GM06990 (cell line): ENCODE measurements around the gene RNF217.

ENCODE experiments used
- DNase-seq: peaks from one replicate; pipeline ENCODE4 v3.0.0-alpha.2; 2011; ENCODE audit not compliant: insufficient read length; ENCODE audit errors: extremely low read depth
- H3K27me3 ChIP-seq: replicated peaks from 2 replicates; pipeline ENCODE4 v1.6.0; 2011; ENCODE audit warnings: low read length; ENCODE audit not compliant: control insufficient read depth, insufficient read depth
- H3K36me3 ChIP-seq: 2 replicates; pipeline ENCODE4 v1.5.1; 2011; ENCODE audit warnings: low read length; ENCODE audit not compliant: control insufficient read depth, insufficient read depth
- H3K4me3 ChIP-seq: replicated peaks from 2 replicates; pipeline ENCODE4 v1.5.1; 2011; ENCODE audit warnings: low read depth, mild to moderate bottlenecking, control low read depth, low read length
- TF ChIP-seq, protein P1 (sequence below): IDR thresholded peaks from 2 replicates; pipeline ENCODE4 v1.5.1; 2011; ENCODE audit warnings: low read length, control low read depth, mild to moderate bottlenecking, inconsistent platforms; ENCODE audit not compliant: insufficient read depth, poor library complexity, severe bottlenecking

RNF217 gene

DNA sequence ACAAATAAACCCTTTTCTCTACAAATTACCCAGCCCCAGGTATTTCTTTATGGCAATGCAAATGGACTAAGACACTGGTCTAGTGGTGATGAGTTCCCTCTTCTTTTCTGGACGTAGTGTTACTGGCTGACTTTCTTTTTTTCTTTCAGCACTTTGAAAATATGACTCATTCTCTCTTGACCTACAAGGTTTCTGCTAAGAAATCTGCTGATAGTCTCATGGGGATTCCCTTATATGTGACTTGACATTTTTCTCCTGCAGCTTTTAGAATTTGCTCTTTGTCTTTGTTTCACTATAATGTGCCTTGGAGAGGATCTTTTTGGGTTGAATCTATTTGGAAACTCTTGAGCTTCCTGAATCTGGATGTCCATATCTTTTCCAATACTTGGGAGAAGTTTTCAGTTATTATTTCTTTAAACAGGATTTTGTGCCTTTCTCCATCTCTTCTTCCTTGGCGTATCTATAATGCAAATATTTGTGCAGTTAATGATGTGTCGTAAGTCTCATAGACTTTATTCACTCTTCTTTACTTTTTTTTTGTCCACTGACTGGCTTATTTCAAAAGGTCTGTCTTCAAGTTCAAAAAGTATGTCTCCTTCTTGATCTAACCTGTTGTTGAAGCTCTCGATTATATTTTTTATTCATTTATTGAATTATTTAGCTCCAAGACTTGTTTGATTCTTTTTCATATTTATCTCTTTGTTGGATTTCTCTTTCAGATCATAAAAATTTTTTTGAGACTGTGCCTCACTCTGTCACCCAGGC, 149.2 kb downstream of the RNF217 start:
- Histone ChIP-seq H3K36me3 (no peaks in the 10 kb centered on the region), H3K27me3 (no peaks in the 10 kb centered on the region), H3K4me3 (no peak overlapping the region)
- TF ChIP-seq, protein P1, sequence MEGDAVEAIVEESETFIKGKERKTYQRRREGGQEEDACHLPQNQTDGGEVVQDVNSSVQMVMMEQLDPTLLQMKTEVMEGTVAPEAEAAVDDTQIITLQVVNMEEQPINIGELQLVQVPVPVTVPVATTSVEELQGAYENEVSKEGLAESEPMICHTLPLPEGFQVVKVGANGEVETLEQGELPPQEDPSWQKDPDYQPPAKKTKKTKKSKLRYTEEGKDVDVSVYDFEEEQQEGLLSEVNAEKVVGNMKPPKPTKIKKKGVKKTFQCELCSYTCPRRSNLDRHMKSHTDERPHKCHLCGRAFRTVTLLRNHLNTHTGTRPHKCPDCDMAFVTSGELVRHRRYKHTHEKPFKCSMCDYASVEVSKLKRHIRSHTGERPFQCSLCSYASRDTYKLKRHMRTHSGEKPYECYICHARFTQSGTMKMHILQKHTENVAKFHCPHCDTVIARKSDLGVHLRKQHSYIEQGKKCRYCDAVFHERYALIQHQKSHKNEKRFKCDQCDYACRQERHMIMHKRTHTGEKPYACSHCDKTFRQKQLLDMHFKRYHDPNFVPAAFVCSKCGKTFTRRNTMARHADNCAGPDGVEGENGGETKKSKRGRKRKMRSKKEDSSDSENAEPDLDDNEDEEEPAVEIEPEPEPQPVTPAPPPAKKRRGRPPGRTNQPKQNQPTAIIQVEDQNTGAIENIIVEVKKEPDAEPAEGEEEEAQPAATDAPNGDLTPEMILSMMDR: no peak
- DNase-seq: no peak

DNA sequence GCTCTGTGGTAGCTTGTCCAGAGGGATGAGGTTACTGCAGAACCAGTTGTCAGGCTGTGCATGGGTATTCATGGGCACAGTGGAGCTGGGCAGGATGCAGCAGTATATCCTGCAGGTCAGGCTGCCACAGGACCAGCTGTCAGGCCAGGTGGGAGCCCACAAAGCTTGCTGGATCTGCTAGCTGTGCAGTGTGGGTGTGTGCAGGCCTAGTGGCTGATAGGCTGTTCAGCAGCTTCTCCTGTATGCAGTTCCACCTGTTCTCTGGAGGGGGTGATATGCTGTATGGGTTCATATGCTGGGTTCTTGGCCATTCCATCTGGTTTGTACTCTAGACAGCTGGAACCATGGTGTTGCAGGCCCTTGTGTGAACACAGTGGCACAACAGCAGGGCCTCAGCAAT, 150.7 kb downstream of the RNF217 start:
- no peak for DNase-seq
- H3K27me3 ChIP-seq: no peaks in the 10 kb centered on the region

DNA sequence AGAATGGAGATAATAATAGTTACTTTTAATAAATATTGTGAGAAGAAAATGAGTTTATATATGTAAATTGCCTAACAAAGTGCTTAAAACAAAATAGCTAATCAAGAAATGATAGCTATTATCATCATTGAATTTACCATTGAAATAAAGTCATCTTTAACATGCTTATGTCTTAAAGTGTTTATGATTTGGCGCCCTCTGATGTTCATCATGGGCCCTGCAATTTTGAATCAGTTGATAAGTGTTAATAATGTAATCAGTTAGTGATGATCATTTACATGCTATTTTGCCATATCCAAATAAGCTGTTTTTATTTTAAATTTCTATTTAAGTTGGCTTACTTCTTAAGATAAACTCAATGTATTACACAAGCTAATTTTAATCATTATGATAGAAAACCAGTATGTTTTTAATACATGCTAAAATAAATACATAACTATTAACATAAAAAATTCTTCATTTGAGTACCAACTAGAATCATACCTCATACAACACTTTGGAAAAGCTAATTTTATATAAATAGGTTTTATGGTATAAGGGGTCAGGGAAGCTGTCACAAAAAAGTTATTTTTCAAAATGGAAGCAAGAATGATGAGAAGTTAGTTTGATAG, 152.1 kb downstream of the RNF217 start:
- no peaks in the 10 kb centered on the region; the same call in 1 of the 2 replicates for H3K27me3 ChIP-seq
- no peak overlapping the region for H3K4me3 ChIP-seq
- H3K36me3 ChIP-seq: no peaks in the 10 kb centered on the region
- TF ChIP-seq, protein P1: peak; percentile 63
- no peak for DNase-seq

More for the DNA sequence above, 150.7 kb downstream of the RNF217 start:
- TF ChIP-seq, protein P1: no peak
- Histone ChIP-seq H3K36me3 (no peaks in the 10 kb centered on the region), H3K4me3 (no peak overlapping the region)

DNA sequence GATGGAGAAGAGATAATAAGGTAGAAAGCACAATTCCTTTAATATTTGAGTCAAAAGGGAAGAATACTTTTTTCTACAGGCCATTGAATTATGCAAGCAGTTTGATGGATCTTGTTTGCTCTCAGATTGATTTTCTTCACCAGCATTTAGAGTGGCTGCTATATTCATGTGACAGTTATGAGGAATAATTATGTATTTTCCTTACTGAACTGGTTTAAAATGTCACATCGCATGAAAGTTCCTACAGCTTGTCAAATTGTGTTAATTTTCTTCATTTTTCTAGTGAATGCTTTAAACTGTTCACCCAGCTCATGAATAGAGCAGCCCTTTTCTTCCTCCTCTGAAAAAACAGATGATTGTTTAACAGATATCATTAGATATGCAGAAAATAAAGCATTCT, 153.9 kb downstream of the RNF217 start:
- TF ChIP-seq, protein P1: no peak
- DNase-seq: no peak
- Histone ChIP-seq H3K4me3 (no peak overlapping the region), H3K36me3 (no peaks in the 10 kb centered on the region), H3K27me3 (no peaks in the 10 kb centered on the region; the same call in 1 of the 2 replicates)

DNA sequence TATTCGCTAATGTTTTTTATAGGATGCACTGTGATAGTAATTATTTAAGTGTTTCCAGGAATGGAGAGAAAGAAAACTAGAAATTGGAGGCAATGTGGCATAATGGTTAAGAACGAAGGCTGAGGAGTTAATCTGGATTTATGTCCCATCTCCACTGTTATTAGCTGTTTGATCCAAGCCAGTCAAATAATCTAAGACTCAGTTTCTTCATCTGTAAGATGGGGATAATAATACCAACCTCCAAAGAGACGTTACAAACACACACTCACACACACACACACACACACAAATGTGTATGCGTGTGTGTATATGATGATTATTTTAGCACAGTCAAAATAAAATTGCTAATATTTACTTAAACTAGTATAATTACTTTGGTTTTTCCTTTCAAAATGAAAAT, 154.5 kb downstream of the RNF217 start:
- no peak overlapping the region for H3K4me3 ChIP-seq
- TF ChIP-seq, protein P1: no peak
- H3K27me3 ChIP-seq: no peaks in the 10 kb centered on the region; the same call in 1 of the 2 replicates
- DNase-seq: no peak
- H3K36me3 ChIP-seq: no peaks in the 10 kb centered on the region
